GM12865 (cell line): ENCODE measurements around the gene SIL1.
"Not testable (repeated sequence)": the region's sequence is repeated elsewhere in the genome, so short reads cannot be mapped to it uniquely, and the experiment has no call there.

Experiments used
- DNase-seq: peaks from one replicate; pipeline ENCODE4 v3.0.0; 2010; ENCODE audit warnings: low read depth
- H3K4me3 ChIP-seq: 2 replicates; pipeline ENCODE4 v1.5.1; 2011; ENCODE audit warnings: mild to moderate bottlenecking, low read depth, low read length, control low read depth
- CTCF ChIP-seq: IDR thresholded peaks from 2 replicates; pipeline ENCODE4 v1.5.1; 2011; ENCODE audit warnings: low read length, control low read depth, low read depth, inconsistent platforms; ENCODE audit not compliant: insufficient read depth; ENCODE audit errors: missing control alignments

SIL1 gene

GRCh38 chr5:138925090-138925635 lies 273.0 kb downstream of the SIL1 start:
- no peak for DNase-seq
- no peak overlapping the region for H3K4me3 ChIP-seq
- TF ChIP-seq CTCF = no peak

- H3K4me3 ChIP-seq = no peak overlapping the region
- DNase-seq = peak; percentile 23
- peak; percentile 11 for TF ChIP-seq CTCF
Measured at GRCh38 chr5:138922494-138922893, 275.7 kb downstream of the SIL1 start.

GRCh38 chr5:138921362-138921761 lies 276.8 kb downstream of the SIL1 start:
- DNase-seq, H3K4me3 ChIP-seq: not testable (repeated sequence)

GRCh38 chr5:138920181-138920580 lies 278.0 kb downstream of the SIL1 start:
- no peak for DNase-seq
- no peak overlapping the region for H3K4me3 ChIP-seq
- no peak for TF ChIP-seq CTCF

GRCh38 chr5:138918686-138919085 lies 279.5 kb downstream of the SIL1 start:
- H3K4me3 ChIP-seq = no peak overlapping the region
- no peak for DNase-seq
- no peak for TF ChIP-seq CTCF

GRCh38 chr5:138914338-138914737 lies 283.8 kb downstream of the SIL1 start:
- TF ChIP-seq CTCF = no peak
- DNase-seq = no peak
- no peak overlapping the region for H3K4me3 ChIP-seq

- no peak for TF ChIP-seq CTCF
- H3K4me3 ChIP-seq = no peak overlapping the region
- no peak for DNase-seq
Measured at GRCh38 chr5:138913773-138914172, 284.4 kb downstream of the SIL1 start.

- no peak overlapping the region for H3K4me3 ChIP-seq
- TF ChIP-seq CTCF = no peak
- no peak for DNase-seq
Measured at GRCh38 chr5:138912093-138912492, 286.1 kb downstream of the SIL1 start.
